ENCODE data around the gene TSPAN17.

Gene TSPAN17

DNA sequence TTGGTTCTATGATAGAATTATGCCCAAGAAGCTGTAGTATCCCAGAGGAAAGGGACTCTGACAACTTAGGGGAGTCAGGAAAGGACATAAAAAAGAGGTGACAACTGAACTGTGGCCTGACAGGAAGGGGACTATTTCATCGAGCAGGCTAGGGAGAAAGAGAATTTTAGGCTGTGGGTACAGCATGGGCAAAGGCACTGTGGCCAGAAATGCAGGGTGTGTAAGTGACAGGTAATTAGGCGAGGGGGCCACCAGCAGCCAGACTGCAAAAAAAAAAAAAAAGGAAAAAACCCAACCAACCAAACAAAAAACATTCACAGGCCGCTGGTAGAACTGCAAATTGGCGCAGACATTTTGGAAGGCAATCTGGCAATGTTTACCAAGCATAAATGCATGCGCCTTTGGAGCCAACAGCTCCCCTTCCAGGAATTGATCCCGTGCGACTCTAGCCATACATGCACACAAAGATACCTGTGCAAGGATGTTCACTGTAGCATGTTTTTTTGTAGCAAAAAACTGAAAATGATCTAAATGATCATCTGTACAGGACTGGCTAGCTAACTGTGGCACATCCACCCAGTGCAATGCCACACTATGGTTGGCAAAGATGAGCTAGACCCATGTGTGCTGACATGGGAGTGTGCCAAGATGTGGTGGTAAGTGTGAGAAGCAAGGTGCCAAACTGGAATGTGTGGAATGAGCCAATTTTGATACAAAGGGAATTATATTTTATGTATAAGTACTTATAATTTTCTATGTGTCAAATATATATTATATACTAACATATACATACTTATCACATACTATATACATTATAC, 15.7 kb upstream of the TSPAN17 start:
- TF ChIP-seq, protein P1, sequence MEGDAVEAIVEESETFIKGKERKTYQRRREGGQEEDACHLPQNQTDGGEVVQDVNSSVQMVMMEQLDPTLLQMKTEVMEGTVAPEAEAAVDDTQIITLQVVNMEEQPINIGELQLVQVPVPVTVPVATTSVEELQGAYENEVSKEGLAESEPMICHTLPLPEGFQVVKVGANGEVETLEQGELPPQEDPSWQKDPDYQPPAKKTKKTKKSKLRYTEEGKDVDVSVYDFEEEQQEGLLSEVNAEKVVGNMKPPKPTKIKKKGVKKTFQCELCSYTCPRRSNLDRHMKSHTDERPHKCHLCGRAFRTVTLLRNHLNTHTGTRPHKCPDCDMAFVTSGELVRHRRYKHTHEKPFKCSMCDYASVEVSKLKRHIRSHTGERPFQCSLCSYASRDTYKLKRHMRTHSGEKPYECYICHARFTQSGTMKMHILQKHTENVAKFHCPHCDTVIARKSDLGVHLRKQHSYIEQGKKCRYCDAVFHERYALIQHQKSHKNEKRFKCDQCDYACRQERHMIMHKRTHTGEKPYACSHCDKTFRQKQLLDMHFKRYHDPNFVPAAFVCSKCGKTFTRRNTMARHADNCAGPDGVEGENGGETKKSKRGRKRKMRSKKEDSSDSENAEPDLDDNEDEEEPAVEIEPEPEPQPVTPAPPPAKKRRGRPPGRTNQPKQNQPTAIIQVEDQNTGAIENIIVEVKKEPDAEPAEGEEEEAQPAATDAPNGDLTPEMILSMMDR (IDR thresholded peaks at IDR 0.05; ENCODE audit: insufficient read depth, low read length, poor library complexity, severe bottlenecking), result no peak
- H3K27me3 ChIP-seq (replicated peaks; ENCODE audit: control insufficient read depth, insufficient read depth, low read length), result peaks cover 4% of the 10 kb centered on the region
- no peak for DNase-seq (ENCODE audit: extremely low read depth, insufficient read length)
- no peaks in the 10 kb centered on the region for H3K36me3 ChIP-seq (ENCODE audit: control insufficient read depth, insufficient read depth, low read length)
- no peak overlapping the region for H3K4me3 ChIP-seq (replicated peaks; ENCODE audit: low read depth, low read length)

DNA sequence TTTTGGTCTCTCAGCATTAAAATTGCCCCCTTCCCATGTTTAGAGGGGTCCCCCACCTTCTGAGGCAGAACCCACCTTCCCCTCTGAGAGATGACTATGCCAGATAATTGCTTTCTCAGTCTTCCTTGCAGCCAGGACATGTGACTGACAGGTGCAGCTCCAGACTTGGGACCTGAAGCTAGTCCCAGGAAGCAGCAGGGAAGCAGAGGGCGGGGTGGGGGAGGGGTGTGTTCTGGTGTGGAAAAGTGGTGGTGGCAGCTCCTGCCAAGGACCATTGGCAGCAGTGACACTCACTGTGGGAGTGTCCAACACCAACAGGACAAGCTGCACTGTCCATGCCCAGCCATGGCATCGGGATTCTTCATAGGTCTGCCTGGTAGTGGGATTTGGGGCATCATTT, 14.5 kb upstream of the TSPAN17 start:
- DNase-seq (ENCODE audit: extremely low read depth, insufficient read length), result no peak
- no peaks in the 10 kb centered on the region for H3K36me3 ChIP-seq (ENCODE audit: control insufficient read depth, insufficient read depth, low read length)
- peaks cover 4% of the 10 kb centered on the region for H3K27me3 ChIP-seq (replicated peaks; ENCODE audit: control insufficient read depth, insufficient read depth, low read length)
- TF ChIP-seq, protein P1 (IDR thresholded peaks at IDR 0.05; ENCODE audit: insufficient read depth, low read length, poor library complexity, severe bottlenecking), result no peak
- H3K4me3 ChIP-seq (replicated peaks; ENCODE audit: low read depth, low read length), result no peak overlapping the region

DNA sequence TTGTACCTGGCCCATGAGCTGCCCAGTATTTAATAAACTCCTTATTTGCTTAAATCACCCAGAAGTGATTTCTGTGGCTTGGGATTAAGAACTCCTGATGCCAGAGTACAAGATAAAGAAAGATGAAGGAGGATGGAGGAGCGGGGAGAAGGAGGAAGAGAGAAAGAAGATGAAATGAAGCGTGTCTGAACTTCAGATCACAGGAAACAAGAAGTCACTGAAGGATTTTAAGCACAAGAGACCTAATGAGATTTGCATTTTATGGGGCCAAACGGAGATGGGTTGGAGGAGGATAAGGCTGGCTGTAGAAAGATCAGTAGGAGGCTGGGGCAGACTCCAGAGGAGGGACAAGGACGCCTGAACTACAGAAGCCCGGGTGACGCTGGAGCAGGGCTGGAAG, 13.7 kb upstream of the TSPAN17 start:
- TF ChIP-seq, protein P1 (IDR thresholded peaks at IDR 0.05; ENCODE audit: insufficient read depth, low read length, poor library complexity, severe bottlenecking), result no peak
- DNase-seq (ENCODE audit: extremely low read depth, insufficient read length), result no peak
- no peaks in the 10 kb centered on the region for H3K36me3 ChIP-seq (ENCODE audit: control insufficient read depth, insufficient read depth, low read length)
- no peak overlapping the region for H3K4me3 ChIP-seq (replicated peaks; ENCODE audit: low read depth, low read length)
- peaks cover 4% of the 10 kb centered on the region for H3K27me3 ChIP-seq (replicated peaks; ENCODE audit: control insufficient read depth, insufficient read depth, low read length)

DNA sequence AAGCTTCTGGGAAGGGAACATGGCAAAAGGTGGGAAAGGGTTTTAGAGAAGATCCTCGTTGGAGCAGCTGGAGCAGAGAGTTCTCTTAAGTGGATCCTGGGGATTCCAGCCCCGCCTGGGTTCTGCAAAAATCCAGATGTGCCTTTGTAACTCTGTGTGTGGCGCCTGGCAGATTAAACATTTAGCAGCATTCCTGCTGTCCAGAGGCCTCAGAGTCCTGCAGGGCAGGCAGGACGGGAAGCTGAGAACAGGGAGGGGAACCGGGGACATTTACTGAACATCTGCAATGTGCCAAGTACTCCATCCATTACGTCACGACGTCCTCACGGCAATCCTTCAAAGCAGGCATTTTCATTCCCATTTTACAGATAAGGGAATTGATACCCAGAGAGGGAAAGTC, 10.9 kb upstream of the TSPAN17 start:
- DNase-seq (ENCODE audit: extremely low read depth, insufficient read length), result no peak
- no peaks in the 10 kb centered on the region for H3K36me3 ChIP-seq (ENCODE audit: control insufficient read depth, insufficient read depth, low read length)
- H3K4me3 ChIP-seq (replicated peaks; ENCODE audit: low read depth, low read length), result no peak overlapping the region
- TF ChIP-seq, protein P1 (IDR thresholded peaks at IDR 0.05; ENCODE audit: insufficient read depth, low read length, poor library complexity, severe bottlenecking), result no peak
- no peaks in the 10 kb centered on the region; the same call in none of the 2 replicates for H3K27me3 ChIP-seq (replicated peaks; ENCODE audit: control insufficient read depth, insufficient read depth, low read length)

DNA sequence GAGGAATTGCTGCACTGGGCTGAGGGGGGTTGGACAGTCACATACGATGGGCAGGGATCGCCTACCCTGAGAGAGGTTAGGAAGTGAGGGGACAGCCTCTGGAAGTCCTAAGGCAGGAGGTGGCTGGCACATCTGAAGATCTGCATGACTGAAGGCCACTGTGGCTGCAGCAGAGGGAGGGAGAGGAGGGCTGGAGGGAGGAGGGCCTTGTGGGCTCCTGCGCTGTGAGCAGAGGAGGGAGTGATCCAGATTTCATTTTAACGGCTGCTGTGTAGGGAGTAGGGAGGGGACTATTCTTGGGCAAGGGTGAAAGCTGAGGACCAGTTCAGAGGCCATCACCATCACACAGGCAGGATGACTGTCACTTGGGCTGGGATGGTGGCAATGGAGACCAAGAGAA, 9.7 kb upstream of the TSPAN17 start:
- Histone ChIP-seq H3K36me3 (ENCODE audit: control insufficient read depth, insufficient read depth, low read length) (no peaks in the 10 kb centered on the region), H3K4me3 (replicated peaks; ENCODE audit: low read depth, low read length) (no peak overlapping the region), H3K27me3 (replicated peaks; ENCODE audit: control insufficient read depth, insufficient read depth, low read length) (no peaks in the 10 kb centered on the region; the same call in none of the 2 replicates)
- TF ChIP-seq, protein P1 (IDR thresholded peaks at IDR 0.05; ENCODE audit: insufficient read depth, low read length, poor library complexity, severe bottlenecking), result no peak
- no peak for DNase-seq (ENCODE audit: extremely low read depth, insufficient read length)

All from GM06990 (cell line).